Right lung (tissue), 5 donors: ENCODE data around the gene UCK1. TPM values are rescaled to one million over a fixed set of nuclear protein-coding genes. Genes with fewer than 3 reads are reported as not detected.
A peak's percentile ranks its signal among the peaks of the same experiment; 100 is the strongest.
"Not testable (repeated sequence)": the region's sequence is repeated elsewhere in the genome, so short reads cannot be mapped to it uniquely, and the experiment has no call there.

Source experiments
- DNase-seq, 2 donors: peaks; one replicate each; pipeline ENCODE4 v3.0.0-alpha.2; 2013
- polyA plus RNA-seq, 5 donors: library from polyadenylated mRNA; unstranded; fragments of 120-200 nt; gene quantifications; one replicate each; pipeline versions ENCODE4 v1.2.1 to v1.2.3, GENCODE V29; 2013; ENCODE audit warnings: inconsistent platforms in 1 of 5, low replicate concordance in 1 of 5; ENCODE audit not compliant: insufficient read length in 5 of 5, insufficient read depth in 1 of 5

UCK1 gene
- polyA plus RNA-seq, 5 donors, result 26.2 to 31.5 (median 30.2) TPM

GRCh38 chr9:131555841-131556673 lies 25.0 kb upstream of the UCK1 start:
- no peak for DNase-seq

DNA sequence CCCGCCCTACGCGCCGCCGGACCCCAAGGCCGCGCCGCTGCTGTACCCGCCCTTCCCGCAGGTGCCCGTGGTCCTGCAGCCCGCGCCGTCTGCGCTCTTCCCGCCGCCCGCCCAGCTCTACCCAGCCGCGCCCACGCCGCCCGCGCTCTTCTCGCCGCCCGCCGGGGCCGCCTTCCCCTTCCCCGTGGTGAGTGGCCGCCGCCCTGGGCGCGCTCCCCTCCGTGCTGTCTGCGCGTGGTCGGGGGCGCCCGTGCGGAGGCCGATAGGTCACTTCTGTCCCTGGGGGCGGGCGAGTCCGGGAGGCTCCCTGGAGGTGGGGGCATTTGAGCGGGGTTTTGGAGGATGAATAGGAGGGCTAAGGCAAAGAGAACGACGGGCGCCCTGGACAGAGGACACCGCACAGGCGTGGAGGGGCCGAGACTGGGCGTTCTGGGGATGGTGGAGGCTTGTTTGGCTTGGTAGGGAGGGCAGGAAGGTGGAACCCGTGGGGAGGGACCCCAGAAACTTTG lies 23.8 kb upstream of the UCK1 start:
- no peak for DNase-seq

DNA sequence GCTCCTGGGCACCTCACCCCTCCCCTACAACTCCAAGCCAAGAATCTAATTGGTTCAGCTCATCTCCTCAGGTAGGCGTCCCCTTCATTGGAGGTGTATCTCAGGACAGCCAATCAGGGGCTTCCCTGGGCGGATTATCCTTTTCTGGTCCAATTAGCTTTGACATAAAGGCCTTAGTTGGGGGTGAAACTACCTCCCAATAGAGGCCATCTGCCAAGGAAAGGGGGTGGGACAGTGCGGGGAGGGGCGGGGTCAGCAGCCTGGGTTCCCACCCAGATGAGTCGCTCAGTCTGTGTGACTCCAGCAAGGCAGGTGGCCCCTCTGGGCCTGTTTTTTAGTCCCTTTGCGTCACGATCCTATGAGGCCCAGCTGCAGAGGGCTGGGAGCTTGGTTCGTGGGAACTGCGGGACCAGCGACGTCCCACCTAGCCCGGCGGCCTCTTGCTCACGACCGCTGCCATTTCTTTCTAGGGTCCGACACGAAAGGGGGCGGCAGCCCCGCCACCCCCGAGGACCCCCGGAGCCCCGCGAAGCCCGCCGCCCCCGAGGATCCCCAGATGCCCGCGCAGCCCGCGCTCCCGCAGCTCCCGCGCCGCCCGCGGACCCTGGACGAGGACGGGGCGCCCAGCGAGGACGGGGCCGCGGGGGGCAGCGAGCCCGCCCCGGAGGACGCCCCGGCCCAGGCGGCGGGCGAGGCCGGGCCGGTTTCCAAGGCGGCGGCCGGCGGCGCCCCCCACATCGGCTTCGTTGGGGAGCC lies 23.2 kb upstream of the UCK1 start:
- DNase-seq, result no peak

DNA sequence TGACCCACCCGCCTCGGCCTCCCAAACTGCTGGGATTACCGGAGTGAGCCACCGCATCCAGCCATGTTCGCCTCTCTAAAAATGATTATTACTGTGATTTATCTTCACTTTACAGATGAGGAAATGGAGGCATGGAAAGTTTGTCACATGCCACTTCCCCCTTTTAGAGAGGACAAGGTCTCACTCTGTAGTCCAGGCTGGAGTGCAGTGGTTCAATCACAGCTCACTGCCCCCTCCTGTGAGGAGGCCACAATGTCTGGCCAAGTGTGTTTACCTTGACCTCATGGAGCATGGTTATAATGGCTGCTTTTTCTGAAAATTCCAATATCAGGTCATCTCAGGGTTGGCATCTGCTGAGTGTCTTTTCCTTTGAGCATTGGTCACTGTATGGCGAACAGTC lies 21.0 kb upstream of the UCK1 start:
- DNase-seq, result no peak

GRCh38 chr9:131550465-131550864 lies 19.4 kb upstream of the UCK1 start:
- not testable (repeated sequence) for DNase-seq

- DNase-seq, result not testable (repeated sequence)
Measured at GRCh38 chr9:131549186-131549585, 18.1 kb upstream of the UCK1 start.

DNA sequence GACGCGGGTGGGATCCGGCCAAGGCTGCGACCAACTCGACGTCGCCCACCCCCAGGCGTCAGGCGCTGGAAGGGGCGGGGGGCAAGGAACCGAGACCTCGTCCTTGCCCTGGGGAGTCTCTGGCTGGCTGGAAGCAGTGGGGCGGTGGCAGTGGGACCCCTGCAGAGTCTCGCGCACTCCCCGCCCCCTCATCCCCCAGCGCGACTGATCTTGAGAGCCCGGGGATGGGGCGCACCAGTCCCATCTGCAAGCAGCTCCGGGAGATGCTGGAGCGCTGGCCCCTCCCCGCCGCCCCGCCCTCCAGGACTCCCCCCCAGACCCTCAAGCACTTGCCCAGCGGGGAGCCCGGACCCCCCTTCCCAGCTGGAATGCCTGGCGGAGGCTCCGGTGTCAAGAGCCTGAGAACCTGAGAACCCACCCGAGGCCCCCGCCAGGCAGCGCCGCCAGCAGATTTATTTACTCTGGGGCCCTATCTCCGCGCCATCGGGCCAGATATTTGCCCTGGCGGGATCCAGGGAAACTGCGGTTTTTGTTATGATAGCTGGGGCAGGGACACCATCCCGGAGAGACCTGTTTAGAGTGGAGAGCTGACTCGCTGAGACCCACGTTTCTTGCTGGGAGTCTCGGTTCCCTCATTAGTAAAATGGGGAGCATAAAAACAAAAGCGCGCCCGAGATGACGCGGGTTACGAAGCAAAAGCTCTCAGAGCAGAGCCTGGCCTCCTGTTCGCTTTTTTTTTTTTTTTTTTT lies 15.4 kb upstream of the UCK1 start:
- peak; percentile 50 to 57 for DNase-seq

DNA sequence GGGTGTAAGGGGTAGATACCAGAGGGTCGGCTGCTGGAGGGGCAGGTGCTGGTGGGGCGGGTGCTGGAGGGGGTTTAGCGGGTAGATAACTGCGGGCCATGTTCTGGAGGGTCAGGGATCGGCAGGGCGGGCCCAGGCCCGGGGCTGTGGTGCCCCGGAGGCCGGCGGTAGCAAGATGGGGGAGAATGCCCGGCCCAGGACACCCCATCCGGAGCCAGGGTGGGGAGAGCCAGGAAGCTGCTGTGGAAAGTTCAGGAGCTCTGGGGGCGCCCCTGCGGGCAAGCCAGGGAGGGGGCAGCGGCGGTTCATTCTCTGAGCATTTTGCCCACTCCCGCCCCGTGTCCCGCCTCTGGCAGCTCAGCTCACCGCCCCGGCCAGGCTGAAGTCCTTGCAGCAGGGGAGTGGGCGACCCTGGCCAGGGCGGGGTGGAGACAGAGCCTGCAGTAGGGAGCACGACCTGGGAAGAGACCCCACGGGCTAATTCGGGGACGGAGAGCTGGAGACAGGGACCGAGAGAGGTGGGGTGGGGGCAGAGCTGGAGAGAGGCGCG lies 14.8 kb upstream of the UCK1 start:
- DNase-seq, result no peak

DNA sequence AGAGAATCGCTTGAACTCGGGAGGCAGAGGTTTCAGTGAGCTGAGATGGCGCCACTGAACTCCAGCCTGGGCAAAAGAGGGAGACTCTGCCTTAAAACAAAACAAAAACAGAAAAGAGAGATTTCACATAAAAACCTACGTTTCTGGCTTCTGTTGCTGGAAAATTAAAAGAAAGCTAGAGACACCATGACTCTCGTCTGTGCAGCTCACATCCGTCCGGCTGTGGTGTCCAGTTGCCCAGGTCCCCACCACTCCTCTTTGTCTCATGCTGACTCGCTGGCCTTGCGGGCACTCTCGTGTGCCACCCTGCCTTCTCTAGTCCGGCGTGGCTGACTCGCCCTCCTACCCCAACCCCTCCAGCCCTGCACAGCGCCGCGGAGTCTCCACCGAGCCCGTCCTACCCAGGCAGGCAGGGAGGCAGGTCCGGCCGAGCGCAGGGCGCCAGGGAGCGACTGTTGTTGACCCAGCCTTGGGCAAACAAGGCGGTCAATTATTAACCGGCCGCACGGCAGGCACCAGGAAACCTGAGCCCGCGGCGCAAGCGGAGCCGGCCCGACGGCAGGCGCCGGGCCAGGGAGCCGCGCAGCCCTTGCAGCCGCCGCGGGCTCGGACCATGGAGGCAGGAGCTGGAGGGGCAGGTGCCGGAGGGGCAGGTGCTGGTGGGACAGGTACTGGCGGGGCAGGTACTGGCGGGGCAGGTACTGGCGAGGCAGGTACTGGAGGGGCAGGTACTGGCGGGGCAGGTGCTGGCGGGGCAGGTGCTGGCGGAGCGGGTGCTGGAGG lies 14.1 kb upstream of the UCK1 start, which contains the start of gene PRRT1B:
Gene PRRT1B (plus strand): TSS at position 521 of the 783 bp plus-strand sequence. CDS start 93 bp downstream, at position 614.
- peak; percentile 69 to 75 for DNase-seq

- no peak for DNase-seq
Measured at GRCh38 chr9:131543141-131543540, 12.1 kb upstream of the UCK1 start.

DNA sequence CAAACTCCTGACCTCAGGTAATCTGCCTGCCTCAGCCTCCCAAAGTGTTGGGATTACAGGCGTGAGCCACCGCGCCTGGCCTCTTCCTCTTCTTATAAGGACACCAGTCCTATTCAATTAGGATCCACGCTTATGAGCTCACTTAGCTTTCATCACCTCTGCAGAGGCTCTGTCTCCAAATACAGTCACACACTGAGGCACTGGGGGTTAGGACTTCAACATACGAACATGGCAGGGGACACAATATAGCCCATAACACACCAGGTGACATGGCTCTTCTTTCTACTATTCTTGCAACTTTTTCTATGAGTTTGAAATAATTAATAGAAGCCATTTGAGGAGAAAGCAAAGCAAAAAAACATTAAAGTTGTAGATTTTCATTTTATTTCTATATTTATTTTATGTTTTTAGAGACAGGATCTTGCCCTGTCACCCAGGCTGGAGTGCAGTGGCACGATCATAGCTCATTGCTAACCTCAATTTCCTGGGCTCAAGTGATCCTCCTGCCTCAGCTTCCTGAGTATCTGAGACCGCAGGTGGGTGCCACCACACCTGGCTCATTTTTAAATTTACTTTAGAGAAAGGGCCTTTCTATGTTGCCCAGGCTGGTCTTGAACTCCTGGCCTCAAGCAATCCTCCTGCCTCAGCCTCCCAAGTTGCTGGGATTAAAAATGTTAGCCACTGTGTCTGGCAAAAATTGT lies 8.3 kb upstream of the UCK1 start:
- DNase-seq, result no peak

DNA sequence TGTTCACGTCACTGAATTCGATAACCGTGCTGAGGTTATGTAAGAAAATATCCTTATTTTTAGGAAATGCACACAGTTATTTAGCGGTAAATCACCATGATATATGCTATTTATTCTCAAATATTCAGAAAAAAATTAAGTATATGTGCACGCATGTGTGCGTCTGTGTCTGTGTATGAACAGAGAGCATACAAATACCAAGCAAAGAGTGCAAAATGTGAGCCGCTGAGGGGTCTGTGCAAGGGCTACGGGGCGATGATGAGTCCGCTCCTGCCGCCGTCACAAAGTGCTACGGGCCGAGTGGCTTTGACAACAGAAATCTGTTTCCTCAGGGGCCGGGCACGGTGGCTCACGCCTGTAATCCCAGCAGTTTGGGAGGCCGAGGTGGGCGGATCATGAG lies 6.9 kb upstream of the UCK1 start:
- DNase-seq, result no peak

DNA sequence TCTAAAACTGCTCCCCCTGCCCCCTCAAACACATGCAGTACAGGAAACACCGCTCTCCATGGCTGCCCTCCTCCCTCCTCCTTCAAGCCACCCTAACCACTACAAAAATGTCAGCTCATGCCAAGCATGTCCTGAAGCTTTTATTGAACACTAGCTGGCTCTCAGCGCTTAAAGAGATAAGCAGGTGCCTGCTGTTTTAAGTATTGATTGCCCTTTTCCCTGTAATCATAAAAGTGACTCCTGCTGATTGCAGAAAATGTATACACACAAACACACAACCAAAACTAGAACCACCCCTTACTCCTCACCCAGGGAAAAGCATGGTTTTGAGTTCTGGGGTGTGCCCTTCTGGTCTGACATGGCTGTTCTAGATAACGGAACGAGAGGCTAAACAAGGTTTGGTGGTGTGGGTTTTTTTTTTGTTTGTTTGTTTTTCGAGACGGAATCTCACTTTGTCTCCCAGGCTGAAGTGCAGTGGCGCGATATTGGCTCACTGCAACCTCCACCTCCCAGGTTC lies 3.7 kb upstream of the UCK1 start:
- DNase-seq, result no peak

DNA sequence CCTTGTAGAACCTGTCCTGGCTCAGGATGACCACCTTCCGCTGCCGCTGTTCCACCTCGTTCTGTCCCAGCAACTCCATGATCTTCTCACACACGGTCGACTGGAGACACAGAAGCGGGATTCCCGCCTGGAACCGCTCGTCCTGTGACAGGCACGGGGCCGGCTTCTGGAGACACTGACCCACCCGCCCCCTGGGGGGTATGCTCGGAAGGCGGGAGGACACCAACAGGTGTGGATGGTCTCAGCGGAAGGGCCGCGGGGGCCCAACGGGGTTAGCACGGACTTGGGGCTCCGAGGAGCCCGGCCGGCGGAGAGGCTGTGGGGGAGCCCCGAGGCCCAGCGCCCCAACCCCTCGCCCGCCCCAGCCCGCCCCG lies 530 bp downstream of the UCK1 start:
- no peak for DNase-seq

DNA sequence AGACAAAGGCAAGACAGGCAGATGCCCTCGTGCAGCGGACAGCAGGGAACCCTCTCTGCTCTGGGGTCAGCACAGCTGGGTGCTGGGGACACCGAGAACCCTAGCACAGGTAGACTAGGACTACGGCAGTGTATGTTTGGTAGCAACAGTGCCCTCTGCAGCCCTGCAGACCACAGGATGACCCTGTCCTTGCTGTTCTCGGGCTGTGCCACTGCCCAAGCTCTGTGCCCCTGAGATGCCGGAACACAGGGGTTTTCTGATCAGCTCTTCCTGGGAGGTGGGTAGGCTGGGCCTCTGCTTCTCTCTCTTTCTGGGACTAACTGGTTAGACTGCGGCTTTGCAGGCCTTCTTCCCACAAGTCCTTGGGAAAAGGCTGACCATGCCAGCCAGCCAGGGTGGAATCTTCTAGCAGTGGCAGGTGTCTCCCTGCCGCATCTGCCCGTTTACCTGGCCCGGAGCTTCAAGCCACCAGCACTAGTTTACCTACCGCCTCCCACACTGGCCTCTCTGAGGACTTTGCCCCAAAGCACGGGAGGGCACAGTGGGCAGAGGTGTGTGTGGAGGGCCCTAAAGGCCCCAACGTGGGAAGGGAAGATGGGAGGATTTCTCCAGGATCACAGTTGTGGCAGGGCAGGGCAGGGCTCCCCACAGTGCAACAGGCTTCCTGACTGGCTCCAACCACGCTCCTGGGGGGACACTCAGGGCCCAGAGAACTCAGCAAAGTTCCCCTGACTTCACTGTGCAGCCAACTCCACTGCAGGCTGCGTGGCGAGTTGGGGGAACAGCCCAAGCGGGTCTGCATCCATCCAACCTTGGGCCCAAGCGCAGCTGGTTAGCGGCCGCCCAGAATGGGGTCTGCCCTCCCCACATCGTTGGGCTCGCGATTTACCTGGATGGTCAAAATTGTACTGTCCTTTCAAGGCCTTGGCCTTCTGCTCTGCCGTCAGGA lies 1.2 kb downstream of the UCK1 start:
- no peak for DNase-seq

DNA sequence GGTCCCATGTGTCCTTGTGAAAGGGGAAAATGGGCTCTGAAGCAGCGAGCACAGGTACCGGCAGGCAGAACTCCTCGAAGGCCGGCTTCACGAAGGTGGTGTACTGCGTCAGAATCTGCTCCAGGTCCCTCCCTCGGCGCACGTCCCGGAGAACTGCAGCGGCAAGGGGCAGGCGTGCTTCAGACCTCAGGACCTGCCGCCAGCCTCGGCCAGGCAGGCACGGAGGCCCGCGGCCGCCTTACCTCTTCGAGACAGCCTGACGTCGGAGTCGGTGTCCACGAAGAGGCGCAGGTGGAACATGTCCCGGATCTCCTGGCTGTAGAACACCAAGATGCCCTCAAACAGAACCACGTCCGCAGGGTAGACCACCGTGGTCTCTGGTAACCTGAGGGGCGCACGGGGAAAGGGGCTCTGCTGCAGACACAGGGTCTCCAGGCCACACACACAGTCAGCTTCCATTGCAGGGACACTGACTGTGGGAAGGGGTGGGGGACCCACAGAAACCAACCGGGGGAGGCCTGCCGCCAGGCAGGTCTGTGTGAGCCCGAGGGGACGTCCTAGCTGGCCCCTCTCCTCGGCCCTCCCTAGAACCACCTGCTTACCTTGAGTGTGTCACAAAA lies 2.1 kb downstream of the UCK1 start:
- DNase-seq, result no peak

DNA sequence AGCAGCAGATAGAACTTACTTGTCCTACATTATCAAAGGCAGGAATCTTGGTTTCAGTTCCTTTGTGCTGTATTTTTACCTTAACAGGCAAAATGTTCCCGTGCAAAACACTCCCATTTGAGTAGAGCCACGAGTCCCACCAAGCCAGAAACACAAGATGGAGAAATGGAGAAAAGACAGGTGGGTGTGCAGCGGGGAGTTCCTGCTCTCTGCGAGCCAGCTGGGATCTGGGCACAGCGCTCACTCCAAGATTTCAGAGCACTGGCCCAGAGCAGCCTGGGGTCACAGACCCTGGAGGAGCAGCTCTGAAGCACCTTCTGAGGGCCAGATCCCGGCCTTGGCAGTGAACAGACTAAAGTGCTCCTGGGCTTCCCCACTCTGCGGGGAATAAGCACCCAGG lies 2.9 kb downstream of the UCK1 start:
- DNase-seq, result no peak
